T-helper 2 cell treated with Interferon-gamma antibody and Interleukin-4, amounts not matched to agents 100 ng/mL and 5 ng/mL, for 36 hours (primary cell): ENCODE results near the gene FLT4. TPM values are rescaled to one million over a fixed set of nuclear protein-coding genes. Genes with fewer than 3 reads are reported as not detected.
"Not testable (repeated sequence)": the region's sequence is repeated elsewhere in the genome, so short reads cannot be mapped to it uniquely, and the experiment has no call there.

Experiments
- intact Hi-C: fragments of 100-400 bp; cut with micrococcal nuclease; formaldehyde crosslinking; loops from one replicate; pipeline ENCODE4 v1.15.1; 2023
- total RNA-seq: library from RNA; stranded (reverse); gene quantifications from 2 replicates; pipeline ENCODE4 v1.2.3, GENCODE V29; 2022

Gene FLT4
- total RNA-seq, 1 donor from 2014 or later = 0.95 TPM

GRCh38 chr5:180670586-180671359 is 21.4 kb upstream of the FLT4 start:
- intact Hi-C loops = no loop called here

GRCh38 chr5:180670157-180670556 is 20.8 kb upstream of the FLT4 start:
- intact Hi-C loops = no loop called here

GRCh38 chr5:180669661-180670060 is 20.3 kb upstream of the FLT4 start:
- intact Hi-C loops = no loop called here

- intact Hi-C loops = no loop called here
Observed at GRCh38 chr5:180668835-180669596, 19.6 kb upstream of the FLT4 start.

GRCh38 chr5:180666812-180667211 is 17.4 kb upstream of the FLT4 start:
- intact Hi-C loops = no loop called here

- intact Hi-C loops = no loop called here
Observed at GRCh38 chr5:180665682-180666404, 16.4 kb upstream of the FLT4 start.

- intact Hi-C loops = no loop called here
Observed at GRCh38 chr5:180658774-180659564, 9.6 kb upstream of the FLT4 start.

- intact Hi-C loops = not testable (repeated sequence)
Observed at GRCh38 chr5:180655243-180655642, 5.8 kb upstream of the FLT4 start.

- intact Hi-C loops = no loop called here
Observed at GRCh38 chr5:180652771-180653170, 3.4 kb upstream of the FLT4 start.

GRCh38 chr5:180652346-180652745 is 2.9 kb upstream of the FLT4 start:
- intact Hi-C loops = no loop called here

GRCh38 chr5:180648658-180649296 is 623 bp downstream of the FLT4 start:
- intact Hi-C loops = no loop called here

- intact Hi-C loops = no loop called here
Observed at GRCh38 chr5:180647941-180648500, 1.4 kb downstream of the FLT4 start.

- intact Hi-C loops = no loop called here
Observed at GRCh38 chr5:180647465-180647864, 1.9 kb downstream of the FLT4 start.

GRCh38 chr5:180646963-180647305 is 2.5 kb downstream of the FLT4 start:
- intact Hi-C loops = no loop called here

GRCh38 chr5:180646289-180646962 is 3.0 kb downstream of the FLT4 start:
- intact Hi-C loops = no loop called here

- intact Hi-C loops = no loop called here
Observed at GRCh38 chr5:180645274-180646204, 3.9 kb downstream of the FLT4 start.

- intact Hi-C loops = no loop called here
Observed at GRCh38 chr5:180644825-180645273, 4.6 kb downstream of the FLT4 start.

GRCh38 chr5:180644129-180644824 is 5.1 kb downstream of the FLT4 start:
- intact Hi-C loops = no loop called here
